DMS53 treated with DMSO at 0.1 percent for 48 hours (cell line): ENCODE results near the gene APOBEC4.
"Not testable (repeated sequence)": the region's sequence is repeated elsewhere in the genome, so short reads cannot be mapped to it uniquely, and the experiment has no call there.

Source experiments
- DNase-seq: peaks from one replicate; lab custom pipeline; 2025; ENCODE audit not compliant: unreplicated experiment; lab: John Stamatoyannopoulos, UW

APOBEC4 gene, protein sequence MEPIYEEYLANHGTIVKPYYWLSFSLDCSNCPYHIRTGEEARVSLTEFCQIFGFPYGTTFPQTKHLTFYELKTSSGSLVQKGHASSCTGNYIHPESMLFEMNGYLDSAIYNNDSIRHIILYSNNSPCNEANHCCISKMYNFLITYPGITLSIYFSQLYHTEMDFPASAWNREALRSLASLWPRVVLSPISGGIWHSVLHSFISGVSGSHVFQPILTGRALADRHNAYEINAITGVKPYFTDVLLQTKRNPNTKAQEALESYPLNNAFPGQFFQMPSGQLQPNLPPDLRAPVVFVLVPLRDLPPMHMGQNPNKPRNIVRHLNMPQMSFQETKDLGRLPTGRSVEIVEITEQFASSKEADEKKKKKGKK

DNA sequence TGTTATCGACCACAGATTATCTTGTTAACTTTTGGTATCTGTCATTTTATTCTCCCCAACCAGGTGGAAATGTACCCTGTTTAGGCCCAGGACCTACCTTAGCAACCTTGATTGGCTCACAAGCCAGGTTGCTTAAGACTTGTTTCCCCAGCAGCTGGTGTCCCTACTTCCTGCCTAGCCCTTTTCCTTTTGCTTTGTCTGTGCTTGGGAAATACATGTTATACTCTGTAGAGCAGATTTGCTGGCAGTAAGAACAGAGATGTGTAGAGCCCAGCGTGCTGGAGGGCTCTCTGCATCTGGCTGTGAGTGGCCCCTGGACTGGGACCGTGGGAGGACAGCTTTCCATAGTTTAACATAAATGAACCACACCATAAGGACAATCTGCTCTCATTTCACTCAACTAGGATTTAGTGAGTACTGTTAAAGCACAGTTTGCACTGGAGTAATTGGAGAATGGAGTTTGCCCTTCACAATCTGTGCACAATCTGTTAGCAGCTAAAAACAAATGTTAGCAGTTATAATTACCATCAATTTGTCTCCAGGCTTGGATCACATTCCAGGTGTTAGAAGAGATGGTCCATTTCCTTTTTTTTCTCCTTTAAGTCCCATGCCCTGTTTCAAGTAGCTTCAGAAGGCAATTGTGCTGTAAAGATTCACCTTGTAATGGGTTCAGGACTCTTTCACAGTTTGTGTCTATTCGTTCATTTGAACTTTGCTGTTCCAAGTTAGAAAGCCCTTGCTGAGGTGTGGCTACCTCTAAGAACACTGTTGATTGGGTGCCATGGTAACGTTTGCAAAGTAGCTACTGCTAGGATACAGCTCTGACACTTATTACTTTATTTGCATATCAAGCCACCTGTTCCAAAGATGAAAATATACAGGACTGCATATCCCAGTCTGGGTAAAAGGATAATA is at the start of gene APOBEC4:
APOBEC4 (minus strand) TSS at position 770 of the 915 bp plus-strand sequence. CDS start 4,535 bp downstream, outside the sequence.
- DNase-seq = no peak

DNA sequence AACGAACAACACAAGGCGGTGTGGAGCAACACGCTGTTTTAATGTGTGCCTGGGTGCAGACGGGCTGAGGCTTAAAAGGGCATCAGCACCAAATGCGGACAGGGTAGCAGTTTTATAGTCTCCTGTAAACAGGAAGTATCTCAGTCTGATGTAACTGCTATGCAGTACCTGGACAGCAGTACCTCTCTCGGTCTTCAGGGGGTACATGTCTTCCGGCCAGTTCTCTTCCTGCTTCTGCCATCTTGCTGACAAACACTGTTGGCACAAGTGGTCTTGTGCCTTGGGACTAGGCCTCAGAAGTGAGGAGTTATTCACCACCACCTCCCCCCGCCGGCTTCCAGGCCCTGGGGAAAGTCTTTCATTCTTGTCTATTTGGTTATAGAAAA is 49.7 kb upstream of the APOBEC4 start:
- no peak for DNase-seq

DNA sequence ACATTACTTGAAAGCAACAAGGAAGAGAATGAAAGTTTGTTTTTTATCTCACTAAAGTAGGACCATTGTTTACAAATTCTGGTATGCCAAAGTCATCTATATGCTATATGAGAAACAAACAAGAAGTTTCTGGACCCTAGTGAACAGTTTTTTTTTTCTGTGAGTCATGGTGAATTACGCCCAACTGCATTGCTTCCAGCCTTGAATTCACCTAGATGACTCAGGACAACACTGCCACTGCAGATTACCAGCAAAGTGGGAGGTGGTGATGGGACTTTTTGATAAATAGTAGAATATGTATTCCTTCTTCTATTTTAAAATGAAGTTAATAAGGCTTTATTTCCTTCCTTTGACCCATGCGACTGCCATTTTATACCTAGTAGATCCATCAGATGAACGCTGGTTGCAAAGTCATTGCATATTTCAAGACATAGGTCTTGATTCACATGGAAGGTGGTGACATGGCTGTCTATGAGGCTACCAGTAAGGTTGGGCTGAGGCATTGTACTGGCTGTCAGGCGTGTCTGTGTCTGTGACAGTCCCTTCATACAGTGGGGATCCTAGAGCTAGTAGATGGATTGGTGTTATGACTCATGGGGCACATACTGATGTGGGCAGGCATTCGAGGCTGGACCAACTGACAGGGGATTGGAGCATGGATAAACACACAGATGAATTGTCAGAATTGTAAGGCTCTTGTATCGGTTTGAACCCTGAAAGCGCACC is 49.1 kb upstream of the APOBEC4 start:
- no peak for DNase-seq

DNA sequence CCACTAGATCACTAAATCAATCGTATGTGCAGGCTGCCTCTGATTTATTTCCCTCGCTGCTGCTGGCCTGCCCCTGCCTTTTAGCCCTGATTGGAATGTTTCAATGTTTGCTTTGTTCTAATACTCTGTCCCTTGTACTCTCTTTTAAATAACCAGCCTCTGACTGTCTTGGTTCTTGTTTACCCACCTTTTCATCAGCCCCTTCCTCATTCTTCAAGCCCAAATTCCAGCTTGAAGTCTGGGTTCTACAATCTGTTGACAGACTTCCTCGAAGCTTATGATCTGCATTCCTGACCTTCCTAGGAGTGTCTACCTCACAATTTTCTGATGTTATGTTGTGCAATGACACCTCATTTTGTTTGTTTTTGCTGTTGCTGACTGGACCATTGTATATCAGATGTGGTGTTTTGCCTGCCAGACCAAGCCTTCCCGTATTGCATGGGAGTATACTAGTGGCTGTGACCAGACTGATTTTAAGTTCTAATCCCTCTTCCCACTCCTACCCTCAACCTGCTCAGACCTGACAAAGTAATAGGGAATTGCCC is 46.6 kb upstream of the APOBEC4 start:
- DNase-seq = no peak

DNA sequence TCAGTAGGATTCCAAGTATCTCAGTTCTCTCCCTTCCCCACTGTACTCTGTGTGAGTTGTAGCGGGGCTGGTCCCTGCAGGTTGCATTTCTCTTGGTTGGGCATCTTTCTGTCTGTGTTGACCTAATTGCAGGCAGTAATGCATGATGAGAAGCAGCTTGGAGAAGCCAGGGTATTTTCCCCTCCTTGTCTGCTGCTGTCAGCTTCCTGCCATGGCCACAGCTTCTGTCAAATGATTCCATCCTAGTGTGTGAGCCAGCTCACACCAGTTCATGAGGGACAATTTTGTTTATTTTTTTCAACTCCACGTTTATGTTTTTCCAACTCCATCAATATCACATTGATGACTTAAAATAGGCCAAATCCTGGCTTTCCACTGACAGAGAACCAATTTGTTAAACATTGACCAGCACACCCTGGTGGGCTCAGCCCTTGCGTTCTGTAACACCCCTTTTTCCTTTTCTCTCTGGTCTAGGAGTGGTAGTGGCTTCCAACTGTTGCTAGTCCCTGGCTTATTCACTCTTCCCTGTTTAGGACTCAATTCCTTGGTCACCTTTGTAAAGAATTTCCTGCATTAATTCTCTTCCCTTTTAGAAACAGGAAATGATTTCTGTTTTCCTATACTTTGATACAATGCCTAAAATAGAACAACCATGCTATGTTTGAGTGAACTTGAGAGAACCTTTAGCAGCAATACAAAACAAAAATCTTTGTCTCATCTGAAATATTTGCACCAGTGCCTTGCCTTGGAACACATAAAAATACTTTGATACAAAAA is 44.9 kb upstream of the APOBEC4 start:
- DNase-seq = no peak

DNA sequence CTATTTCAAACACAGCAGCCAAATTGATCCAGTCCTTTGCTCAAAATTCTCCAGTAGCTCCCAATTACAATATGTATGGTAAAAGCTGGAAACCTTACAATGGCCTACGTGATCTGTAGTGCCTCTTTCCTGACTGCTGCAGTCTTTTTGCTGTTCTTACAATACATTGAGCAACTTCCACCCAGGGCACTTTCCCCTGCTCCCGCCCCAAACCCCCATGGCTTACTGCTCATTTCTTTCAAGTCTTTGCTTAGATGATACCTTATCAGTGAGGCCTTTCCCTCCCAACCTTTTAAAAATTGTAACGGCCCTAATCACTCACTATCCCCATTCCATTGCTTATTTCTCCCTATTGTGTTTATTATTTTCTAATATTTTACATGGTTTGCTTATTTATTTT is 43.9 kb upstream of the APOBEC4 start:
- DNase-seq = no peak

DNA sequence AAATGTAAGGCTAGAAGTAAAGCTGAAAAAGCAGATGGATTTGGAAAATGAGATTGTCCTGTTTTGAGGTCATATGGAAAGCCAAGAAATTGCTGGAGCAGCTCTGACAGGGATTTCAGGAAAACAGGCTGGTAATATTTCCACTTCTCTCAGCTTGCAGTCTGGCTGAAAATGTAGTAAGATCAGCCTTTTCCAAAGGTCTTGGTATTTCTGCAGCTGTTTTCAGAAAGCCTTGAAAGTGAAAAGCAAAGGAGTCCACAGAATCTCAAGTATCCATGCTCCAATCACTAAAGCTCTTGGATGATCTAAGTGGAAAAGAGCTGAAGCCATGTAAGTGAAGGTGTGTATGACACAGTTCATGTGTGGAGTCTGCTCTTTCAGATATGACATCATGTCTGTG is 41.6 kb upstream of the APOBEC4 start:
- DNase-seq = no peak

DNA sequence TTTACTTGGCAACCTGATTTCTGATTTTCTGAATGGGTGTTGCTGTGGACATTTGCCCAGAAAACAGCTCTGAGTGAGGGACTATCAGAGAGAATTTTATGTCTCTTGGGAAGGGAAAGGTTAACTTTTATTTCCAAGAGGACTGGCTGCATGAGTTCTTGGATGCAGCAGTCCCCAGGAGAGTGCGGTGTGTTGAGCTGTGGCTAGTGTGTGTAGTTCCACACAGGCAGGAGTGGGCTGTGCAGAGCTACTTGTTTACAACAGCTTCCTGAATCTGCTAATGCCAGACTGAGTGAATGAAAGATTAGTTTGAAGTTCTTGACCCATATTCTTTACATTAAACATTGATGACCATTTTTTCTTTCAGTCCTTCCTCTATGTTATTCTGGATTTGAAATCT is 41.0 kb upstream of the APOBEC4 start:
- no peak for DNase-seq

DNA sequence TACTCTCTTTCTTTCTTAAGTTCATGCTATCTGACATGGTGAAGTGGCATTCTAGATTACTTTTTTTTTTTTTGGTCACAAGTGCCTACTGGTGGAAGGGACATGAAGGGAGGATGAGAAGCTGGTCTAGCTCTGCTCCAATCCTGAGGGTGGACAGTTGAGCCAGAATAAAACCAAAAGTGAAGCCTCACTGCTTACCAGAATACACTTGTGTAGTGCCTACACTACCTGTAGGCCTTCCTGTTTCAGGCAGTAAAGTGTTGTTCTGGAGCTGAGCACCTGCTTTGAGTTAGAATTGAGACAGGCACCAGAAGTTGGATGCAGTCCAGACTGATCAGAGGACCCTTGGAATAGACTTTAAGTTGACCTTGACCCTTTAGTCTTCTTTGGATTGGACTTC is 40.4 kb upstream of the APOBEC4 start:
- no peak for DNase-seq

DNA sequence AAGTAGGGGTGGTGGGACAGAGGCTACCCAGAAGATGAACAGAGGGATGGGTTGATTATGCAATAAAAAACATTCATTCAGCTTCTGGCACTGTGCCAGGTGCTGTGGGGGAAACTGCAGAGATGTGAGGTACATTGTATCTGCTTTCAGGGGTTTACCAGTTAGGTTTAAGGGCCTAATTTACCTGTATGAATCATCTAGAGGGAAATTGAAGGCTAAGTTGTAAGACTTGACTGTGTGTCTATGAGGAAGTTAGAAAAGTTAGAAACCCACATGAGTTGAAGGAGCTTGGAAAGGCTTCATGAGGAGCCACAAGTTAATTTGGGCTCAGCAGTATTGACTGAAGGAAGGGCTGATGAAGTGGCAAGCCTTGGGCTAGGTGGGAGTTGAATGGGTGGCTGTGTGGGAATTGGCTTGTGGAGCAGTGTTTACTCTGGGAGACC is 36.7 kb upstream of the APOBEC4 start:
- no peak for DNase-seq

DNA sequence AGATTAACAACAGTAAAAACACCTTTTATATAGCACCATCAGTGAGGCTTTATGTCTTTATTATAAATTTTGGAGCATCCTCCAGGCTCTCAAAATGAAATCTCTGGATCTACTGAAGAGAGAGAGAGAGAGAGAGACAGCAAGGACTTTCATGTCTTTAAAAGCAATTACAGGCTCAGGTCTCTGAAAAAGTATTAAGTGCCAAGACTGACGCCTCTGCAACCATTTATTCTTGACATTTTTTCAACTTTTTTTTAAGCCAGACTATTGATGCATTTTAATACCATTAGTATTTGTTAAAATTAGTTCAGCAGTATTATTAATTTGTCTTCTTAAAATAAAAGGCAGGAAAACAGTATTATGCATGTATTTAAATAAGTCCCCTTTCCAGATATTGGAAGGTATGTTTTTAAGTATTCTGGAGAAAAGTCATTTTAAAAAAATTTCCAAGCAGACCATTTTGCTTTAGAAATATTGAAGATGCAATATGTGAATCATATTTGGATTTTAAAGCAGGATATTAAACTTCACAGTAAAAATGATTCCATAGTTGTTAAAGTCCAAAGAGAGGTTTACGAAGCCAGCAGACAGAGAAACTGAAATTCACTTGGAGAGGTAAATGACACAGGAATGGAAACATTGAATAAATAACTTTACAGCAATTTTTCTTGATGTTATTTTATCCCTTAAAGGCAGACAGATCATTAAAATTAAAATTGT is 35.4 kb upstream of the APOBEC4 start:
- DNase-seq = no peak

DNA sequence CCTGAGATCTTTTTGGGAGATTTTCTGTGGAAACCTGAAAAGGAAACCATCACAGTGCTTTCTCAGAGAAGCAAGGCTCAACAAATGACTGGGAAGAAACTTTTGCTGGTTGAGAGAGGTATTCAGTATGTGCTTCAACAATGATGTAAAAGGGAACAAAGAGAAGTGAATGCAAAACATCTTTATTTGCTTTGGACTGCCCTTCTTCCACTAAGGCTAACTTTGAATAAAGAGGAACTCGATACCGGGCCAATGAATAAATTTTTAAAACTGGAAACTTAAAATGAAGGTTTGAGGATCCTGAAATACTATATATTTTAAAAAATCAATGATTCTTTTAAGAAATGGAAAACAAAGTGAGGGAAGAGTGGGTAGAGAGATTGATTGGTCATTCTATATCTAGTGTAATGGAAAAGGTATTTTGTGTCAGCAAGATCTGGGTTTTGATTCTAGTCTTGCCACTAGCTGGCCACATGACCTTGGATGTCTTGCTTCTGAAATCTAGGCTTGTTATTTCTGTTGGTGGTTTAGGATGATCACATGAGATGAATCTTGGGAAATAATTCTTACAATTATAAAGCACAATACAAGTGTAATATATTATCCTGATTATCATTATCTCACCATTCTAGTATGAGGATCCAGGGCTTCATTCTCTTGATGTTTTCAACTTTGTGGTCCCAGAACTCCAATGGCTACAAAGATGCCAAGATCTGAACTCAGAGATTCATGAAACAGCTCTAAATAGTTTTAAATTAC is 34.6 kb upstream of the APOBEC4 start:
- DNase-seq = no peak

DNA sequence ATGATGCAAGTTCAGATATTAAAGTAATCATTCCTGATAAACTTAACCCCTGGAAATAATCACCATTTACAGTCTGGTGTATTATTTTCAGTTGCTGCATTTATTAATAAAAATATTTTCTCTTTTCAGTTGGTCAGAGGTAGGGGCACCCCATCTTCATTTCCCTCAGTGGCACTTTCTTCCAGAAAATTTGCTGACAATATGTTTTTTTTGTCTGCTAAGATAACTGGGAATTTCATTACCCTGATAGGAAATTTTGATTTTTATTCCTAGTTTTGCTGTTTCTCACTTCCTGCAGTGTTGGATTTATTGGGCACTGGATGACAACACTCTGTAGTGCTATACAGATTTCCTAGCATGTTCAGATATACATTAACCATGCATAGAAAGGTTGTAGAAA is 33.1 kb upstream of the APOBEC4 start:
- DNase-seq = no peak

DNA sequence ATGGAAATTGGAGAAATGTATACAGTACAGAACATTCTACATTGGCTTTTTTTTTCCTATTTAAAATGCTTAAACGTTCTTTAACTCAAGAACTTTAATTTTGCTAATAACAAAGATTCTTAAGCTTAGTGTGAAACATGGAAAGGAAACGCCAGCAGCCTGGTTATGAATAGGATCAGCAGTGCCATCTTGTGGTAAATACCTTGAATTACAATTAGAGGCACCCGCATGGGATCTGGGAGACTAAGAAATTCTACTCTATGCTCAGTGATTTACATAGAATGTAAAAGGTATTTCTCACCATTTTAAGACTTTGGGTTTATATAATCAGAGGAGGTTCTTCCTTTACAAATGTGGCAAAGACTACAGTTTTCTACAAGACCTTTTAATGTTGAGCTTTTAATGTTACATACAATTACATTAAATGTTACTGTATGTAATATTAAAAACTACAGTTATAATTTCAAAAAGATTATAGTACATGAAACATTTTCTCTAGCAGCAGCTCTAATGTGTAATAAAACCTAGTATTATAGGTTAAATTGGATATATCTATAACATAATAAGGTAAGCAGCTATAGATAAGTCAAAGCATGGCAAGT is 32.1 kb upstream of the APOBEC4 start:
- peak; percentile 59 for DNase-seq

DNA sequence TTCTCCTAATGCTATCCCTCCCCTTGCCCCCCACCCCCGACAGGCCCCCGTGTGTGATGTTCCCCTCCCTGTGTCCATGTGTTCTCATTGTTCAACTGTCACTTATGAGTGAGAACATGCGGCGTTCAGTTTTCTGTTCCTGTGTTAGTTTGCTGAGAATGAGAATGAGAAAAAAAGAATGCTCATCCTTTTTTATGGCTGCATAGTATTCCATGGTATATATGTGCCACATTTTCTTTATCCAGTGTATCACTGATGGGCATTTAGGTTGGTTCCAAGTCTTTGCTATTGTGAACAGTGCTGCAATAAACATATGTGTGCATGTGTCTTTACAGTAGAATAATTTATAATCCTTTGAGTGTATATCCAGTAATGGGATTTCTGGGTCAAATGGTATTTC is 26.2 kb upstream of the APOBEC4 start:
- not testable (repeated sequence) for DNase-seq

DNA sequence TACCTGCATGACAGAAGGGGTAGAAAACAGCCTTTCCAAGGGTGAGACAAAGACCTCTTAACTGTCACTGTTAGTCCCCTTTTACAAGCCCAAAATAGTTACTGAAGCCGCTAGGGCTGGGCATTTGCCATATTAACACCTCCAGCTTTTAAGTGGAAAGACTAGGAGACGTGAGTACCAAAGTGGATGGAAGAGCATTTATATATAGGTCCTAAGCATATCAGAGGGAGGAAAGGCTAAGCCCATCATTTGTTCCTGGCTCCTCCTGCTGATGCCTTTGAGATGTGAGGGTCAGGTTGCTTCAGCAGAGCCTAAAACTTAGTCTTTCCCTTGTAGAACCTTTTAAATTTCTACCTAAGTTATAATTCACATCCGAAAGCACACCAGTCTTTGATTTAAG is 25.7 kb upstream of the APOBEC4 start:
- no peak for DNase-seq

DNA sequence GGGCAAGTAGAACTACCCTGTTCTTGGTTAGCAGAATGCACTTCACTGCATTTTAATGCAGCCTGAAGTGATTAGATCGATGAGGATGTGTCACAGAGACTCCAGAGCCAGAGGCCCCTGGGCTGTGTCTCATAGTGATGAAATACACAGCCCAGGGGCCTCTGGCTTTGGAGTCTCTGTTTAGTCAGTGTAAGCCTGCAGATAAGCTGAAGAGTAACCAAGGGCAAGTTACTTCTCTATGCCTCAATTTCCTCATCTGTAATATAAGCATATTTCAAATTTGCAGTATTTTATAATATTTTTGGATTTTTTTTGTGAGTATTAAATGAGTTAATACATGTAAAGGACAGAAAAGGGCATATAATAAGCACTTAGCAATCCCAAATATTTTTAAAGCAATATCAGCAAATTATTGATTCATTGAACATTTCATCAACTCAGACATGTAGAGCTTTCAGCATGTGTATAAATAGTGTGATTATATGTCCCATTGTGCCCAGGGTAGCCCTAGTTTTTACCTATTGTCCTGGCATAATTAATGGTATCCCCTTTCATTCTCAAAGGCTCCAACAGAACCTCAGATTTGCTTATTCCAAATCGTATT is 23.6 kb upstream of the APOBEC4 start:
- no peak for DNase-seq

DNA sequence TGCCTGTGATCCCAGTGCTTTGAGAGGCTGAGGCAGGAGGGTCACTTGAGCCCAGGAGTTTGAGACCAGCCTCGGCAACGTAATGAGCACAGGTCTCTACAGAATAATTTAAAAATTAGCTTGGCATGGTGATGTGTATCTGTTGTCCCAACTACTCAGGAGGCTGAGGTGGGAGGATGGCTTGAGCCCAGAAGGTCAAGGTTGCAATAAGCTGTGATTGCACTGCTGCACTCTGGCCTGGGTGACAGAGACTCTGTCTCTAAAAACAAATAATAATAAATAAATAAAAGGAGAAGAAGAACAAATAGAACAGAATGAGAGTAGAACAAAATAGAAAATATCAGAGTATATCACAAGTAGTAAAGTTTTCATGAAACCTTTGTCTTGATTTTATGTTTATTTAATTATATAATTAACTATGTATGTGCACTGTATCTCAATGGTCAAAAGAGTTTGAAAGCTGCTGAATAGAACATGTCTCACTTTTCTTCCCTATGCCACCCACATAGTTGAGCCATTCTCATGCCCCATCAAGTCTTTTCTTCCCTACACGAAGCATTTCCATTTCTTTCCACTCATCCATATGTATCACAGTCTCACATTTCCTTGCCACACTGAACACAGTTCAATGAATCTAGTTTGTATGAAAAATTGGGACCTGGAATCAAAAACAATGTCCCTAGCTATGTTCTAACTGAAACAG is 22.9 kb upstream of the APOBEC4 start:
- no peak for DNase-seq
